Muscle layer of duodenum (tissue), 2 donors: ENCODE measurements around the gene GFPT2.
A peak's percentile ranks its signal among the peaks of the same experiment; 100 is the strongest.

Experiments
- H3K27ac ChIP-seq: one replicate; pipeline ENCODE4 v1.7.0; 2013; ENCODE audit warnings: mild to moderate bottlenecking, low read length
- H3K27me3 ChIP-seq: one replicate; pipeline ENCODE4 v1.7.0; 2013; ENCODE audit warnings: low read depth, mild to moderate bottlenecking, control low read depth, low read length
- H3K36me3 ChIP-seq, 2 donors: one replicate each; pipeline ENCODE4 v1.7.0; 2013; ENCODE audit warnings: low read length in 2 of 2, control low read depth in 1 of 2, mild to moderate bottlenecking in 1 of 2; ENCODE audit not compliant: insufficient read depth in 2 of 2, control insufficient read depth in 1 of 2
- H3K4me1 ChIP-seq, 2 donors: one replicate each; pipeline ENCODE4 v1.7.0; 2013; ENCODE audit warnings: low read length in 2 of 2, mild to moderate bottlenecking in 2 of 2, control low read depth in 1 of 2, moderate library complexity in 1 of 2; ENCODE audit not compliant: insufficient read depth in 2 of 2, control insufficient read depth in 1 of 2
- H3K4me3 ChIP-seq, 2 donors: one replicate each; pipeline ENCODE4 v1.7.0; 2013; ENCODE audit warnings: low read length in 2 of 2, low read depth in 1 of 2, mild to moderate bottlenecking in 1 of 2
- H3K9me3 ChIP-seq, 2 donors: one replicate each; pipeline ENCODE4 v1.7.0; 2013; ENCODE audit warnings: low read length in 2 of 2, control low read depth in 1 of 2, mild to moderate bottlenecking in 1 of 2; ENCODE audit not compliant: control insufficient read depth in 1 of 2
- donor health status: healthy.

GFPT2 gene

DNA sequence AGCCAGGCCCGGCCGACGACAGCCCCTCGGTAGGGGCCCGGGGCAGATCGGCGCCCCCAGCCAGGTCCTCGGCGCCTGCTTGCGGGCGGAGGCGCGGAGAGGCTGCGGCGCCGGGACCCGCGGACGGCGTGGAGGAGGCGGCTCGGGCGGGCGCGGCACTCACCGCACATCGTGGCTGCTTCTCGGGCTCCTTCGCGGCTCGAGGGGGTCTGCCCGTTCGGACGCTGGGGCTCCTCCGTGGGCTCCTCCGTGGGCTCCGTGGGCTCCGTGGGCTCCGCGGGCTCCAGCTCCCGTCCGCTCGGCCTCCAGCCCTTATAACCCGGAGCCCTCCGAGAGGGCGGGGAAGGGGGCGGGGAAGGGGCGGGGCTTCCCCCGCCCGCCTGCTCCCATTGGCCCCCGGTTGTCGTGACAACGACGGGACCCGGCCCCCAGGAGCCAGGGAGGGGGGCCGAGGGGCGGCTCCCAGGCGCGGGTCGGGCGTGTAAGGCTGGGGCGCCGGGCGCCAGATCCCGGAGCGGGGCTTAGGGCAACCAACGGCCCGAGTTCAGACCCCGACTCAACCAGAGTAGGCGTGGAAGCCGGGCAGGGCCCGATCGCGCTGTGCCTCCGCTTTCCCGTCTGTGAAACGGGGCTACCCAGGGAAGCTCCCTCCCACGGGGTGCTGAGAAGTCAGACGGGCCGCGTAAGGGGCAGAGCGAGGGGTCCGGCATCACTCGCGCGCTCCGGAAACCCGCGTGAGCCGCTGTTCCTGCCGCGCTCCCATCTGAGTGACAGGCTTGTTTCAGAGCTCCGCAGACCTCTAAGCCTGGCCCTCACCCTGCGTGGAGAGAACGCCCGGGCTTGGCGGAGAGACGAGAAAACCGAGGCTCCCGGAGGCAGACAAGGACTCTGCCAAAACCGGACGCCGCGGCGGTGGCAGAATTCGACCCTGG is at the start of gene GFPT2:
Gene GFPT2 (minus strand): TSS at position 289 of the 932 bp plus-strand sequence. CDS start 119 bp downstream, at position 170.
- H3K9me3 ChIP-seq, result no peaks in the 10 kb centered on the region
- H3K4me1 ChIP-seq, result peaks cover 0 to 18% of the 10 kb centered on the region in 2 donors
- H3K4me3 ChIP-seq, result peak within 1 kb of the TSS; percentile 53 to 80
- no peaks in the 10 kb centered on the region for H3K36me3 ChIP-seq
- H3K27me3 ChIP-seq, result peaks cover 24% of the 10 kb centered on the region
- peak within 1 kb of the TSS; percentile 35 for H3K27ac ChIP-seq

- no peaks in the 10 kb centered on the region for H3K27me3 ChIP-seq
- no peaks in the 10 kb centered on the region for H3K36me3 ChIP-seq
- peaks cover 0 to 6% of the 10 kb centered on the region in 2 donors for H3K9me3 ChIP-seq
- no peaks in the 10 kb centered on the region for H3K4me1 ChIP-seq
- H3K4me3 ChIP-seq, result no peak overlapping the region
- H3K27ac ChIP-seq, result no peak overlapping the region
Observed at GRCh38 chr5:180402716-180403115, 49.6 kb upstream of the GFPT2 start.

DNA sequence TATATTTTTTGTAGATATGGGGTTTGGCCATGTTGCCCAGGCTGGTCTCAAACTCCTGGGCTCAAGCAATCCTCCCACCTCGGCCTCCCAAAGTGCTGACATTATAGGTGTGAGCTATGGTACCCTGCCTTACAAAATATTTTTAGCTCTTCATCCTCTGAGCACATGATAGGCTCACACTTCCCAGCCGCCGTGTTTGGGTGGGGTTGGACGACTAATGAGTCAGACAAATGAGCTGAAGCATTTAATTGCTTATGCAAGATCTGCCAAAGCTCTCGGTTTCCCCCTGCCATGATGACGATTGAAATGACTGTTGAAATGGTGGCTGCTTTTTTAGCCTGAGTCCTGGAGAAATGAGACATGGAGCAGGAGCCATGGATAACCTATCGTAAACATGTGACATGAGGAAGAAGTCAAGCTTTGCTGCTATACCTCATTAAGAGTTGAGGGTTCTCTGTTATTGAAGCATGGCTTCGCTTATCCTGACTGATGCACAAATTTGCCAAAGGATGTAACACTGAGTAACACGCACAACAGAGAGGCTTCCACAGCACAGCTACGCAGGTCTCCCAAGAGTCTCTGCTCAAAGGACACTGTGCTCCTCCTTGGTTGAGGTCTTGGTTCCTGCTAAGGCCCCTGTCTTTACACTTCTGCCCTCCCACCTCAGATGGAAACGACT is 48.2 kb upstream of the GFPT2 start:
- no peak overlapping the region for H3K4me3 ChIP-seq
- H3K27ac ChIP-seq, result no peak overlapping the region
- no peaks in the 10 kb centered on the region for H3K27me3 ChIP-seq

GRCh38 chr5:180400416-180400815 is 47.3 kb upstream of the GFPT2 start:
- Histone ChIP-seq H3K27me3 (no peaks in the 10 kb centered on the region), H3K27ac (no peak overlapping the region), H3K4me1 (no peaks in the 10 kb centered on the region), H3K36me3 (no peaks in the 10 kb centered on the region), H3K9me3 (peaks cover 0 to 6% of the 10 kb centered on the region in 2 donors), H3K4me3 (no peak overlapping the region)

More for the DNA sequence above, 48.2 kb upstream of the GFPT2 start:
- Histone ChIP-seq H3K4me1 (no peaks in the 10 kb centered on the region), H3K9me3 (peaks cover 0 to 6% of the 10 kb centered on the region in 2 donors), H3K36me3 (no peaks in the 10 kb centered on the region)

- H3K36me3 ChIP-seq, result no peaks in the 10 kb centered on the region
- H3K4me1 ChIP-seq, result no peaks in the 10 kb centered on the region
- no peaks in the 10 kb centered on the region for H3K27me3 ChIP-seq
- peaks cover 0 to 6% of the 10 kb centered on the region in 2 donors for H3K9me3 ChIP-seq
- no peak overlapping the region for H3K4me3 ChIP-seq
- H3K27ac ChIP-seq, result no peak overlapping the region
Observed at GRCh38 chr5:180399401-180400215, 46.5 kb upstream of the GFPT2 start.

GRCh38 chr5:180396926-180397325 is 43.8 kb upstream of the GFPT2 start:
- no peaks in the 10 kb centered on the region for H3K36me3 ChIP-seq
- H3K4me3 ChIP-seq, result no peak overlapping the region
- peaks cover 0 to 4% of the 10 kb centered on the region in 2 donors for H3K9me3 ChIP-seq
- H3K27me3 ChIP-seq, result no peaks in the 10 kb centered on the region
- H3K27ac ChIP-seq, result no peak overlapping the region
- H3K4me1 ChIP-seq, result no peaks in the 10 kb centered on the region

- H3K4me3 ChIP-seq, result no peak overlapping the region
- no peak overlapping the region for H3K27ac ChIP-seq
- no peaks in the 10 kb centered on the region for H3K36me3 ChIP-seq
- H3K27me3 ChIP-seq, result no peaks in the 10 kb centered on the region
- H3K4me1 ChIP-seq, result no peaks in the 10 kb centered on the region
- H3K9me3 ChIP-seq, result no peaks in the 10 kb centered on the region
Observed at GRCh38 chr5:180395540-180396274, 42.6 kb upstream of the GFPT2 start.

DNA sequence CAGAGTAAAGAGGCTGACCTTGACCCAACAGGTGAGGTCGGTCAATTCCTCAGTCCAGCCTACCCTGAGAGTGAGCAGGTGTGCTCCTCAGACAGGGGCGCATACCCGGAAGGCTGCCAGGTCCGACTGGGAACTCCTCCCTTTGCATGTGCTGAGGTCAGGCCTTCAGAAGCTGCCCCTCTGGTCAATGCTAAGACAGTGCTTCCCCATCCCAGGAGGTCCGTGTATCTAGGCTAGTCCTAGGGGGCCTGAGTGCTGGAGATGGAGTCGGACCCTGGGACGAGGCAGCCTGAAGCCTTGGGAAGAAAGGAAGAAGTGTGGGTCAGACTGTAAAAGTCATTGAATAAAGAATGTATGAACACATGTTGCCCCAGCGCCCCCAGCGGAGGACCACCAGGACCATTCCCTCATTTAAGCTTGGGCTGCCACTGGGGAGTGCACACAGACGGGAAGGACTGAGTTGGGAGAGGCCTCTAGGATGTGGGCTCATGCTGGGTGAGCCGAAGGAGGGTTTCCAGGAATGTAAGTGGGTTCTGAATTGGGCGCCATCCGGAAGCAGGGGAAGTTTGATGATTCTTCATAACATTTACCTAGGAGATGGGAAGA is 41.0 kb upstream of the GFPT2 start:
- Histone ChIP-seq H3K4me3 (no peak overlapping the region), H3K27ac (no peak overlapping the region), H3K9me3 (no peaks in the 10 kb centered on the region), H3K27me3 (no peaks in the 10 kb centered on the region), H3K36me3 (no peaks in the 10 kb centered on the region), H3K4me1 (no peaks in the 10 kb centered on the region)

DNA sequence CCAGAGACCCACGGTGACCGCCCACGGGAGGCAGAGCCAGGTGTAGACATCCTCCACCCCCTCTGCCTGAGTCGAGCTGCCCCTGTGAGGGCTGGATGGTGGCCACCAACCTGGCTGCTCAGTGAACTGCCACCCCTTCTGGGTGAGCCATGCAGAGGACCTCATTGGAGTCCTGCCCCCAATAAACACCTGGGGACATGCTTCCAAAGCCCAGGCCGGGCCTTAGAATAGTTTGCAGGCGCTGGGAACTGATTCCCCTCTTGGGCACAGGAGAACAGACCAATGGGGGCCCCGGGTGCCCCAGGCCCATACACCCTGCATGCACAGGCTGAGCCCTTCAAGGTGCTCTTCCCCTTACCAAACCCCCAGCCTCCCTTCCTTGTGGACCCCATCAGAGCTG is 38.1 kb upstream of the GFPT2 start:
- no peak overlapping the region for H3K4me3 ChIP-seq
- H3K4me1 ChIP-seq, result no peaks in the 10 kb centered on the region
- no peaks in the 10 kb centered on the region for H3K9me3 ChIP-seq
- no peak overlapping the region for H3K27ac ChIP-seq
- no peaks in the 10 kb centered on the region for H3K27me3 ChIP-seq
- H3K36me3 ChIP-seq, result no peaks in the 10 kb centered on the region

DNA sequence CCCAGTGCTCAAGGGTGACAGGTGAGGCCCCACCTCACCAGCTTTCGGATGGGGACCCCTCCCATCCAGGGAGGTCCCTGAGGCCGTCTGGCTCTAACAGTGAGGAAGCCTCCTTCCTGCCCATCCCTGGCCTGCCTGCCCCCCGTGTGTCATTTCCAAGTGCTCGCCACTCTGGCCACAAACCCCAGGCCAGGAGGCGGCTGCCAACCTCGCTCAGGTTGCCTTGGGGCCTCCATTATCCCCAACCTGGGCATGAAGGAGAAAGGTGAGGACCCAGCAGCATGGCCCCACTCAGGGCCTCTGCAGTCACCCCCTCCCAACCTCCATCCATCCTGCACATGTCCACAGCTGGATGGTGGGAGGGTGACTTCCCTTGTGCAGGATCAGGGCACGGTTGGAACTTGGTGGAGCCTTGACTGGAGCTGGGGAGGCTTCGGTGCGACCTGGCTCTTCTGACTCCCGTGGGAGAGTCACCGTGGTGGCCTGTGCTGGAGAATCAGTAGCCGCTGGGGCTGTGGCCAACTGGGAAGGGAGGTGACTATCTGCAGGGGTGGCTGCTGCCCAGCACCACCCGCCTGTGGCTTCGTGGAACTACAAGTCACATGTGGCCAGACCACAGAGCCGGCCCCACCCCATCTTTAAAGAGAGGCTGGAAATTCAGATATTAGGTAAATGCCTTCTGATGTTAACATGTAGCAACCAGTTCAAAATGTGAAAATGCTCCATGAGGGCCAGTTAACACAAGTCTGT is 37.5 kb upstream of the GFPT2 start:
- Histone ChIP-seq H3K4me1 (no peaks in the 10 kb centered on the region), H3K4me3 (no peak overlapping the region), H3K36me3 (no peaks in the 10 kb centered on the region), H3K27ac (no peak overlapping the region), H3K9me3 (no peaks in the 10 kb centered on the region), H3K27me3 (no peaks in the 10 kb centered on the region)
